ENCODE results near the gene CFAP410. TPM values are rescaled to one million over a fixed set of nuclear protein-coding genes. Genes with fewer than 3 reads are reported as not detected.

Gene CFAP410
- total RNA-seq, 1 experiment from 2014 or later = 12.6 TPM

GRCh38 chr21:44331209-44331608, 8.0 kb downstream of the CFAP410 start:
- no peak for DNase-seq (ENCODE audit: low spot score)

GRCh38 chr21:44330698-44331097, 8.5 kb downstream of the CFAP410 start:
- DNase-seq (ENCODE audit: low spot score) = no peak

GRCh38 chr21:44329971-44330681, 9.1 kb downstream of the CFAP410 start:
- no peak for DNase-seq (ENCODE audit: low spot score)

GRCh38 chr21:44329086-44329889, 9.9 kb downstream of the CFAP410 start:
- DNase-seq (ENCODE audit: low spot score) = no peak

- DNase-seq (ENCODE audit: low spot score) = no peak
Observed at GRCh38 chr21:44328242-44328895, 10.8 kb downstream of the CFAP410 start.

GRCh38 chr21:44327603-44327974, 11.6 kb downstream of the CFAP410 start:
- DNase-seq (ENCODE audit: low spot score) = no peak

GRCh38 chr21:44326716-44327602, 12.2 kb downstream of the CFAP410 start:
- no peak for DNase-seq (ENCODE audit: low spot score)

- no peak for DNase-seq (ENCODE audit: low spot score)
Observed at GRCh38 chr21:44326272-44326647, 12.9 kb downstream of the CFAP410 start.

- DNase-seq (ENCODE audit: low spot score) = no peak
Observed at GRCh38 chr21:44325386-44326271, 13.6 kb downstream of the CFAP410 start.

GRCh38 chr21:44324854-44325107, 14.4 kb downstream of the CFAP410 start:
- DNase-seq (ENCODE audit: low spot score) = no peak

GRCh38 chr21:44324106-44324853, 14.9 kb downstream of the CFAP410 start:
- no peak for DNase-seq (ENCODE audit: low spot score)

- DNase-seq (ENCODE audit: low spot score) = no peak
Observed at GRCh38 chr21:44323591-44323990, 15.6 kb downstream of the CFAP410 start.

GRCh38 chr21:44322621-44323325, 16.4 kb downstream of the CFAP410 start:
- no peak for DNase-seq (ENCODE audit: low spot score)

- no peak for DNase-seq (ENCODE audit: low spot score)
Observed at GRCh38 chr21:44321846-44322450, 17.2 kb downstream of the CFAP410 start.

- DNase-seq (ENCODE audit: low spot score) = no peak
Observed at GRCh38 chr21:44320847-44321246, 18.3 kb downstream of the CFAP410 start.

GRCh38 chr21:44319407-44320065, 19.7 kb downstream of the CFAP410 start:
- no peak for DNase-seq (ENCODE audit: low spot score)

- DNase-seq (ENCODE audit: low spot score) = no peak
Observed at GRCh38 chr21:44318489-44319285, 20.5 kb downstream of the CFAP410 start.

- no peak for DNase-seq (ENCODE audit: low spot score)
Observed at GRCh38 chr21:44317871-44318270, 21.3 kb downstream of the CFAP410 start.

Measured in H4 (cell line).